ENCODE measurements around the gene TAAR2.
"Not testable (repeated sequence)": the region's sequence is repeated elsewhere in the genome, so short reads cannot be mapped to it uniquely, and the experiment has no call there.

TAAR2 gene

DNA sequence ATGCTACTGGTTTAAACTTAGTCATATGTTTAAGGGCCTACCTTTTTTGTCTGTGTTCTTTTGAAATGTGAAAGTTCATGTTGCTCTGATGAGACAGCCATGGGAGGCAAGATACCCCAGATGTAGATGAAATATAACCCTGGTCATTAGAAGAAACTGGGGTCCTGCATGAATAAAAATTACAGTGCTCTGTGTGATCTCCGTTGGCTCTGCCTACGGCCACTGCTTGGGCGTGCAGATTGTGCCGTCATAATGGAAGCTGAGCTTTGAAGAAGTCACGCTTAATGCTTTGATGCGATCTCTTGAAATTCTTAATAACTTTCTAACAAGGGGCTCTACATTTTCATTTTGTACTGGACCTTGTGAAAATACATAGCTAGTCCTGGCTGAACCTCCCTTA, at the start of gene TAAR2:
Gene TAAR2, minus strand, starts transcription at position 101 of the 400 bp plus-strand sequence. Its CDS starts 0 bp downstream, at position 101.
- DNase-seq (ENCODE audit: low read depth) = no peak

DNA sequence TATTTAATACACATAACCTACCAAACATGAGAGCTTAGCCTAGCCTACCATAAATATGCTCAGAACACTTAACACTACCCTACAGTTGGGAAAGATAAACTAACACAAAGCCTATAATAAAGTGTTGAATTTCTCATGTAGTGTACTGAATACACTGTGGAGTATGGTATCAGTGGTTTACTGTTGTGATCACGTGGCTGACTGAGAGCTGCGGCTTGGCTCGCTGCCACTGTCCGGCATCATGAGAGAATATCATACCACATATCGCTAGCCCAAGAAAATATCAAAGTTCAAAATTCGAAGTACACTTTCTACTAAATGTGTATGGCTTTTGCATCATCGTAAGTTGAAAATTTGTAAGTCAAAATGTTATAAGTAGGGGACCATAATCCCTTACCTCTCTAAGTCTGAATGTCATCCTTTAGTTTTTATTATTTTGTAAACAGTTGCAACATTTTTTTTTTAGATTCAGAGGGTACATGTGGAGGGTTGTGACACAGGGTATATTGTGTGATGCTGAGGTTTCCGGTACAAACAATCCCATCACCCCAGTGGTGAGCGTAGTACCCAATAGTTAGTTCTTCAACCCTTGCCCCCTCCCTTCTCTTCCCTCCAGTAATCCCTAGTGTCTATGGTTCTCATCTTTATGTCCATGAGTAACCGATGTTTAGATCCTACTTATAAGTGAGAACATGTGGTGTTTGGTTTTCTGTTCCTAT, 49.5 kb upstream of the TAAR2 start:
- DNase-seq (ENCODE audit: low read depth) = peak; percentile 7

DNA sequence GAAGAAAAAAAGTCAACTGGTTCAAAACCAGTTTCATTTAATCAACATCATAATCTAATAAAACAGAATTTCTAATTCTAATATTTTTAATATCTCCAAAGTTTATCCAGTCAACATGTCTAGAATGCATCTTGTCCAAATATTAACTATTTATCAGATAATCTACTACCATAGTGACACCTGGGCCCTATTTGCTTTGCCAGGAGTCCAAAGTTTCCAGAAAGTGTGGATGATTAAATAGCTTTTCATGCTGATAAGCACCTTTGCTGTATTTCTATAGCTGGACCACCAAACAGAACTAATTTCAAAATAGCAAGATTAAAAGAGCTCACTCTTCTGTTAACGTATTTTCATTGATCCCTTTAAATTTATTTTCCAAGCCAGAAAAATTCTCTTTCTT, 47.2 kb upstream of the TAAR2 start:
- DNase-seq (ENCODE audit: low read depth) = no peak

- peak; percentile 83 for DNase-seq (ENCODE audit: low read depth)
These were observed 45.7 kb upstream of the TAAR2 start for GRCh38 chr6:132669690-132670291.

DNA sequence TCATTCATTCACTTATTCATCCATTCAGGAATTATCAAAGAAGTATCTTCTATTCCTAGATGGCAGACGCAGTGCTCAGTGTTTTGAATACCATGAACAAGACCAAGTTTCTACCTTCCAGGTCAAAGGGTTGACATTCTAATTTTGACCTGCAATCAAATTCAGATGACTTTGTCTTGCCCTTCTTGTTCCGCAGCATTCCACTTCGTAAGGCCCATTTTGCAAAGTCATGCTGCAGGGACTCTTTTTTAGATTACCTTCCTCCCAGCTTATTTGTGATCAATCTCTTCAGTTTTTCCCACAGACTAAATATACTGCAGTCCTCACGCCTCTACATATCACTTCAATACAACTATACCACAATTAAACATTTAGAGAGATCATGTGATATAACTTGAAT, 42.0 kb upstream of the TAAR2 start:
- no peak for DNase-seq (ENCODE audit: low read depth)

- peak; percentile 10 for DNase-seq (ENCODE audit: low read depth)
These were observed 40.4 kb upstream of the TAAR2 start for GRCh38 chr6:132664309-132665034.

DNA sequence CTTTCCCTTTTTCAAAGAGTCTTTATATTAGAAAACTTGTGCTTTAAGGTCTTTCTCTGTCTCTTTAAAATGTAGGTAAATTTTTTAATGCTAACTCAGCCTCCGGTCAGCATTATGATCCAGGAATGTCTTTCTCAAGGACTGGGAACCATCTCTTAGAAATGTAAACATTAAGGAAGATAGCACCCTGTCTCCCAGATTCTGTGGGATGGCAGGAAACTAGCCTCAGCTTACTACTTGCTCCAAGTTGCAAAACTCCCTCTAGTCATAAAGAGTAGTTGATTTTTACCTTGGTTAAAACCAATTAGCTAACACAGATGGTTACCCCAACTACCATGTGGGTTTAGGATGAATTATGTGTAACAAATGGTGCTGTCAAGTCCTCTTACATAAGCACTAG, 39.6 kb upstream of the TAAR2 start:
- DNase-seq (ENCODE audit: low read depth) = peak; percentile 34

GRCh38 chr6:132661906-132662305, 37.8 kb upstream of the TAAR2 start:
- DNase-seq (ENCODE audit: low read depth) = no peak

DNA sequence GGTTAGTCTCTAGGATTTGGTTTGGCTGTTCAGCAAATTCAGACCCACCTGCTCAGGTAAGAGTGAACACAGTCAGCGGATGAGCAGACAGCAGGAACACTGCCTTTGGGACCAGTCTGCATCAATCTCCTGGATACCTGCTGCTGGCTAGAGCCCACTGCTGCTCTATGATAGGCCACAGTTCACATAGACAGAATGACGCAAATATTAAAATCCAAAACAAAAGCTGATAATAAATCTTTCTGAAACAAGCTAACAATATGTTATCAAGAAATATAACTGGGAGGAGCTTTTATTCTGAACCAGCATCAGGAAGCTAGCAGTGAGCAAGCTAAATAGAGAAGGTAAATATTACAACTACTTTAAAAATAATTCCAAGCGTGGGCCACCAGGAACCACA, 35.0 kb upstream of the TAAR2 start, which contains the start of gene TAAR1:
Gene TAAR1, minus strand, starts transcription at position 101 of the 400 bp plus-strand sequence. CDS start 13,179 bp downstream, outside the sequence.
- no peak for DNase-seq (ENCODE audit: low read depth)

DNA sequence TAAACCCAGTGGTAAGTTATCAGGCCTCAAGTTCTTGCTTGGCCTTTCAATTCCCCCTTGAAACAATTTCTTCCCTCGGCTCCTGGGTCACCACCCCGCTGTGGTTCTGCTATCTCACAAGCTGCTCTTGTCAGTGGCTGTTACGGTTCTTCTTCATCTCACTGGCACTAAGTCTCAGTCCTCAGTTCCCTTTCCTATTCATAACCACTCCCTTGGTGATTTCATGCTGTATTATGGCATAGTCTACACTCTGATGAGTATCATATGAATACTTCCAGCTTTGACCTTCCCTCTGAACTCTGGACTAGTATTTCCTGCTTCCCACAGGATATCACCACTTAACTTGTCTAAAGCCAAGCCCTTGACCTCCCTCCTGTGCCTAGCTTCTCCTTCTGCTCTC, 27.0 kb upstream of the TAAR2 start:
- no peak for DNase-seq (ENCODE audit: low read depth)

- peak; percentile 23 for DNase-seq (ENCODE audit: low read depth)
These were observed 26.4 kb upstream of the TAAR2 start for GRCh38 chr6:132650429-132650828.

- DNase-seq (ENCODE audit: low read depth) = no peak
These were observed 24.8 kb upstream of the TAAR2 start for GRCh38 chr6:132648828-132649227.

DNA sequence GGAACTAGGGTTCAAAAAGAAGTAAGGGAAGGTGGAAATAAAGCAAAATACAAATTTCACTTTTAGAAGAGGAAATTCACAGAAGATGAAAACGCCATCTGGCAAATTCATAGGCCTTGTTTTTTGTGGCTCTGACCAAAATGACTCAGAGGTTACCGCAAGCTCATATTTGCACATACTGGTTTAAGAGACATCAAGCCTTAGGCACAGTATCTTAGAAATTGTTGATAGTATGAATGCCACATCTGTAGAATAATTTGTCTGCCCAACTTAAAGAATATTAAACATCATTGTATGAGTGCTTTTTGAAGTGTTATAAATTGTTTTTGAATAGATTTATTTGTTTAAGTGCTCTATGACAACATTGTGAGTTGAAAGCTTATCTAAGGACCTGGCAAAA, 24.3 kb upstream of the TAAR2 start:
- DNase-seq (ENCODE audit: low read depth) = peak; percentile 88

DNA sequence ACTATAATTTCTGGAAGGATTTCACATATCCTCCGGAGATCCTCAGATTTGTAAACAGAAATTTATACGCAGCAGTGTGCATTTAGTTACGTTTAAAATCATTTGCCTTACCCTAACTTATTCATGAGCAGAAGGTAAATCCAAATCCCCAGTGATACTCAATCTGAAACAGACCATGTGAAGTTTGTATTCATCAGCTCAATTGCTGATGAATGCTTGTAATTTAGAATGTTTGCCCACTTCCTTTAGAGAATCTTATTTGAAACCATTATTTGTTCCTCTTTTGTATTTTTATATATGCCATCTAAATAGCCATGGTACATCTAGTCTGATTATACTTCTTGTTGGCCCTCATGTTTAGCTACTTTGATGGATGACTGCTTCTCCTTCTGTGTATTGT, 19.5 kb upstream of the TAAR2 start:
- no peak for DNase-seq (ENCODE audit: low read depth)

DNA sequence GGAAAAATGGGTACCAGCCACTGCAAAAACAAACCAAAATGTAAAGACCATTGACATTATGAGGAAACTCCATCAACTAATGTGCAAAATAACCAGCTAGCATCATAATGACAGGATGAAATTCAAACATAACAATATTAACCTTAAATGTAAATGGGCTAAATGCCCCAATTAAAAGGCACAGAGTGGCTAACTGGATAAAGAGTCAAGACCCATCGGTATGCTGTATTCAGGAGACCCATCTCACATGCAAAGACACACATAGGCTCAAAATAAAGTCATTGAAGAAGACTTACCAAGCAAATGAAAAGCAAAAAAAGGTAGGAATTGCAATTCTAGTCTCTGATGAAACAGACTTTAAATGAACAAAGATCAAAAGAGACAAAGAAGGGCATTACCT, 13.1 kb upstream of the TAAR2 start:
- not testable (repeated sequence) for DNase-seq (ENCODE audit: low read depth)

GRCh38 chr6:132635906-132636305, 11.8 kb upstream of the TAAR2 start:
- not testable (repeated sequence) for DNase-seq (ENCODE audit: low read depth)

- not testable (repeated sequence) for DNase-seq (ENCODE audit: low read depth)
These were observed 11.2 kb upstream of the TAAR2 start for GRCh38 chr6:132635288-132635687.

DNA sequence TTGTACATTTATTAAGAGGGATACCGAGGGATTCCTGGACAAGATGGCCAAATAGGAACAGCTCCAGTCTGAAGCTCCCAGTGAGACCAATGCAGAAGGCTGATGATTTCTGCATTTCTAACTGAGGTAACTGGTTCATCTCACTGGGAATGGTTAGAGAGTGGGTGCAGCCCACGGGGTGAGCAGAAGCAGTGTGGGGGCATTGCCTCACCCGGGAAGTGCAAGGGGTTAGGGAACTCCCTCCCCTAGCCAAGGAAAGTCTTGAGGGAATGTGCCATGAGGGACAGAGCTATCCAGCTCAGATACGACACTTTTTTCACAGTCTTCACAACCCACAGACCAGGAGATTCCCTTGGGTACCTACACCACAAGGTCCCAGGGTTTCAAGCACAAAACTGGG, 10.7 kb upstream of the TAAR2 start:
- no peak for DNase-seq (ENCODE audit: low read depth)

- DNase-seq (ENCODE audit: low read depth) = no peak
These were observed 9.3 kb upstream of the TAAR2 start for GRCh38 chr6:132633362-132633761.

DNA sequence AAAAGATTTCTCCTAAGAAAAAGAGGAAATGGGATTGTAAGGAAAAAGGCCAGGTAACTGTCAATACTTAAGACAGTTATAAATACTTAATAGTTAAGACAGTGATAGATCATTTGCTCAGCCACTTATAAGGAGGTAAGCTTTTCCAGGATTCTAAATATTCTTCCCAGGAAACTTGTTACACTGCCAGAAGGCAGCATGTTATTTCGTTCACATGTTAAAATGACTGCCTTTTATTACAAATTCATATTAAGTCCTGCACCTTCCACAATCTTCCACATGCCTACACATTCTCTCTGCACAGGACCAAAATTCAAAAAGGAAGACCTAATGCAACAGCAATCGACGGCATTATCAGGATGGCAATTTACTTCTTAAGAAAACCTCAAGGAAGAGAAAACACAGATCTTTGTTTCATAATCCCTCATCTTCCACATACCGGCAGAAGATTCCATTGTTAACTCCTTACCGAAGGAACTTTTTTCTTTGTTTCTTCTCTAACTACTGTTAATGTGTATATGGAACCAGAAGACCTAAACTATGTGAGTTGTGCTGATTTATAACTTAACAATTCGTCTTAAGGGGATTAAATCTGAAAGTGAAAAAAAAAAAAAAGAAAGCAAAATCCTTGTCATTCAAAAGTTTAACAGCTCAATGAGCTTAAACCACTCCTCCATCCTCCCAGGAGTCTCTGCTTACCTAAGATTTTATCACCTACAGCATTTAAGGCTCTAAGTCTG, 799 bp downstream of the TAAR2 start:
- DNase-seq (ENCODE audit: low read depth) = no peak

- DNase-seq (ENCODE audit: low read depth) = no peak
These were observed 7.4 kb downstream of the TAAR2 start for GRCh38 chr6:132616677-132617076.

DNA sequence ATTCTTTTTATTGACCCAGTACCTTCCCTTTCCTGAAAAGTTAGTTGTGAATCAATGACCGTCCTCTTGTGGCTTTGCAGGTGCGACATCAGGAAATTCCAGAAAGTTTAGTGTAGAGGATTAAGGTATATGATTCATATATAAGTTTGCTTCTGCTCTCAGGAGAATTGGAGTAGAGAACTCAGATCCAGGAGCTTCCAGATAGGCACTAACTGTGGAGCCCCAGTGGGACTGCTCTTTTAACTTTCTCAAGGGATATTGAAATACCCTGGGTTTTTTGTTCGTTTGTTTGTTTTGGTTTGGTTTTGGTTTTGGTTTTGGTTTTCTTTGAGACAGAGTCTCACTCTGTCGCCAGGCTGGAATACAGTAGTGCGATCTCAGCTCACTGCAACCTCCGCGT, 9.5 kb downstream of the TAAR2 start:
- peak; percentile 45 for DNase-seq (ENCODE audit: low read depth)
